ENCODE measurements around the gene PROM1.

PROM1 gene

DNA sequence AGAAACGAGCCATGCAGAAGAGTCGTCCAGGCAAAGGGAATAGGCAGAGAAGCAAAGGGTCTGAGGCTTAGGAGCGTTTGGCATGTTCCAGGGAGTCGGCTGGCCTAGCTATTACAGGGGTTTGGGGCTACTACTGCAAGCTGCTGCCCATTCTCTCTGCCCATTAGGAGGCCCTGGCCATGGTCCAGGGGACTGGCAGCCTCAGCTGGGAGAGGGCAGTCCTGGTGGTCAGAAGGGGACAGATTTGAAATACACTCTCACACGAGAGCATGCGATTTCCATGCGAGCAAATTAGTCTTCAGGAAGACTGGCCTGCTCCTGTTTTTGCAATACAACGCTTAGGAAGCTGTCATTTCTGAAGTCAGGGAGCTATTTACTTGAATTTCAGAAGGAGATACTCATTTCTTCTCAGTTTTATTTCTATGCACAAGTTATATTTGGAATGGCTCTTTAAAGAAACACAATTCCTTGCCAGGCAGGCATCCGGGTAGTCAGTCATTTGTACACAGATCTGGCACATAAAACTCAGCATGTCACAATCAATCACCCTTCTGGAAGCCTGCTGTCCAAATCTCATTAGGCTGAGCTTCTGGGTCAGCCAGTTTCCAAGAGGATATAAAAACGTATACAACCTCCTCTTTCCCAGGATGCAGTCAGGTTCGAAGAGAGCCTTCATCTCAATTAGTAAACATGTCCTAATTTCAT, 27.0 kb downstream of the PROM1 start:
- no peak for DNase-seq

GRCh38 chr4:16055873-16056272, 27.9 kb downstream of the PROM1 start:
- no peak for DNase-seq

GRCh38 chr4:16055471-16055870, 28.4 kb downstream of the PROM1 start:
- no peak for DNase-seq

- no peak for DNase-seq
Observed at GRCh38 chr4:16052939-16053338, 30.9 kb downstream of the PROM1 start.

GRCh38 chr4:16051980-16052379, 31.8 kb downstream of the PROM1 start:
- no peak for DNase-seq

DNA sequence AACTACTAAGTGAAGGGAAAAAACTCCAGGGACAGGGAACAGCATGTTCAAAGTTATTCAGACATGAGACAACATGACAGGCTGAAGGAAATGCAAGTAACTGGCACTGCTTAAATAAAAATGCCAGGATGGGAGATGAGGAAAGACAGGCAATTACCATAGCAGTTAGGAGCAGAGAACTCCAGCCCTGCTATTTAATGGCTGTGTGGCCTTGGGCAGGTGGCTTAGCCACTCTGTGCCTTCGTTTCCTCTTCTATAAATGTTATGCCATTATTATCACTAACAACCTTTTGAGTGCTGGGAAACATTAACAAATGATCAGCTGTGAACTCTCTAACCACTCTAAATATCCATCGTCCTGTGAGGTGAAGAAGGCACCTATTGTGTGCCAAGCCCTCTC, 32.7 kb downstream of the PROM1 start:
- DNase-seq, result no peak

GRCh38 chr4:16050669-16051068, 33.2 kb downstream of the PROM1 start:
- DNase-seq, result no peak

- no peak for DNase-seq
Observed at GRCh38 chr4:16048619-16049419, 35.0 kb downstream of the PROM1 start.

GRCh38 chr4:16045687-16046086, 38.1 kb downstream of the PROM1 start:
- no peak for DNase-seq

GRCh38 chr4:16043642-16044498, 40.0 kb downstream of the PROM1 start:
- DNase-seq, result no peak

DNA sequence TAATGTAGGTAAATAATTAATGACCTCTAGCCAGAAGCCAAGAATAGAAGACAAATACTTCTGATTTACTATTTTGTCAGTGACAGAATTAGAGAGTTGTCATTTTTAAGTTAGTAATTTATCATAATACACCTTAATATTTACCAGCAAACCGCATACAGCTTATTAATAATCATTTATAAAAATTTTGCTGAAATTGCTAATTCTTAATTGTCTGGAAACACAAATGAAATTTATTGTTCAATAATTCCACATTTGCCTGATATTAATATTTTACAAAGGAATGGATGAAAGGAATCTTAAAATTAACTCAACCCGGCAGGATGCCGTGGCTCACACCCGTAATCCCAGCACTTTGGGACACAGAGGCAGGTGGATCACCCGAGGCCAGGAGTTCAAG, 44.7 kb downstream of the PROM1 start:
- no peak for DNase-seq

- no peak for DNase-seq
Observed at GRCh38 chr4:16037901-16038300, 45.9 kb downstream of the PROM1 start.

- no peak for DNase-seq
Observed at GRCh38 chr4:16035843-16036242, 48.0 kb downstream of the PROM1 start.

DNA sequence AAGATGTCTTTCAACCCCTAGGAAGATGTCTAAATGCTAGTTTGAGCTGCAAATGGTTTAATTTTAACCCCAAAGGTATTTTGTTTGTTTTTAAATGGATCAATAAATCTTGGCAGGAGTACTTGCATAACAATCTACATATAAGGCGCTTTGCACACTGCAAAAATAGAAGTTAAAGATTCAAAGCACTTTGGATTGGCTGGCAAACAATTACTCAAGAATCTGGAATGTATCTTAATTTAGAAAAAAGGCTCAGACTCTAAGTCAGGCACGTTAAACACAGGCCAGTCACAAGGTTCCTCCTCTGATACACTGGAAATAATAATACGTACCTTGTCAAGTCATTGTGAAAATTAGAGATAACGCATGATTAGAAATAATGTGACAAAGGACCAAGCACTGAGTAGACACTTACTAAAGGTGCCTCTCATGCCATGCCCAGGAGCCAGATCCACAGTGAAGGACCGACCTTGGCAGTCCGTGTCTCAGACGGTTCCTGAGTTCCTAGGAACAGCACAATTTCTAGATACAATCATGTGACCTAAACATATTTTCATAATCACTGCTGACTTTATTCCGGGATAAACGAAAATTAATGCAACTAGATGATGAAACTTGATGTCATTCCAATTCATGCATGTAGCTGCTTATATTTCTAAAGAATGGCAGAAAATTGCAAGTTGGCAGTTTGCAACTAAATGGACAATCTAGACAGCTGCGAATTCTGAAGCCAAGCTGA, 49.6 kb downstream of the PROM1 start:
- no peak for DNase-seq

GRCh38 chr4:16032396-16032770, 51.4 kb downstream of the PROM1 start:
- no peak for DNase-seq

- no peak for DNase-seq
Observed at GRCh38 chr4:16031546-16032395, 52.1 kb downstream of the PROM1 start.

DNA sequence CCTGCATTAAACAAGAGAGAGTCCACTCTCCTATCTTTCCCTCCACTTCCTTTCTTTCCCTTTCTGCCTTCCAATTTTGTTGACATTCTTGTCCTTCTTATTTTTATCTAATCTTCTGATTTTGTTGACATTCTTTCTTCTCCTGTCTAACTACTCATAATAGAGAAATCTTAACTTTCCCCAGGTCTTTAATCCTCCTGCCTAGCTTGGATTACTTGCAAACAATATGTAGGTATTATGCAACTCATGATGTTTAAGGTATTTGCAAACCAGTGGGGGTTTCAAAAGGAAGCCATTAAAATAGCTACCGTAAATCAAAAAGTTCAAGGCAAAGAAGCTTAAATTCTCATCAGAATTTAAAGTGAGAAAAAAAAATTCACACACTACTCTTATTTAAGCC, 53.9 kb downstream of the PROM1 start:
- no peak for DNase-seq

DNA sequence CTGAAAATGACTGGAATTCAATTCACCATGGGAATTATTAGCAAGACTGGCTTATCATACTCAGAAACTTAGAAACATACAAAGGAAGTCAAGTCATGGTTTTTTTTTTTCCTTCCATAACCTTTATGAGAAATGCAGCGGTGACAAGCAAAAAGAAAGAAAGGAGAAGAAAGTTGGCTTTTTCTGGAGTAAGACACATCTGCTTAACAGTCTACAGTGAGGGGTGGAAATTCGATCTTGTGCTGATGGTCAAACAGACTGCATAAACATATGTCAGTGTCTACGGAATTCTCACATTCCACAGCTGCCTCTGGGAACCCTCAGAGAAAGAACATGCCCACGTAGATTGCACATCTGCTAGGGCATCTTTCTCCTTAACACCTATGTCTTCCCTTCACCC, 54.6 kb downstream of the PROM1 start:
- DNase-seq, result no peak

GRCh38 chr4:16027626-16028025, 56.2 kb downstream of the PROM1 start:
- no peak for DNase-seq

GRCh38 chr4:16027114-16027513, 56.7 kb downstream of the PROM1 start:
- DNase-seq, result no peak

GRCh38 chr4:16026160-16026761, 57.6 kb downstream of the PROM1 start:
- no peak for DNase-seq
